ENCODE measurements around the gene CLCN1.
"Not testable (repeated sequence)": the region's sequence is repeated elsewhere in the genome, so short reads cannot be mapped to it uniquely, and the experiment has no call there.

Gene CLCN1

DNA sequence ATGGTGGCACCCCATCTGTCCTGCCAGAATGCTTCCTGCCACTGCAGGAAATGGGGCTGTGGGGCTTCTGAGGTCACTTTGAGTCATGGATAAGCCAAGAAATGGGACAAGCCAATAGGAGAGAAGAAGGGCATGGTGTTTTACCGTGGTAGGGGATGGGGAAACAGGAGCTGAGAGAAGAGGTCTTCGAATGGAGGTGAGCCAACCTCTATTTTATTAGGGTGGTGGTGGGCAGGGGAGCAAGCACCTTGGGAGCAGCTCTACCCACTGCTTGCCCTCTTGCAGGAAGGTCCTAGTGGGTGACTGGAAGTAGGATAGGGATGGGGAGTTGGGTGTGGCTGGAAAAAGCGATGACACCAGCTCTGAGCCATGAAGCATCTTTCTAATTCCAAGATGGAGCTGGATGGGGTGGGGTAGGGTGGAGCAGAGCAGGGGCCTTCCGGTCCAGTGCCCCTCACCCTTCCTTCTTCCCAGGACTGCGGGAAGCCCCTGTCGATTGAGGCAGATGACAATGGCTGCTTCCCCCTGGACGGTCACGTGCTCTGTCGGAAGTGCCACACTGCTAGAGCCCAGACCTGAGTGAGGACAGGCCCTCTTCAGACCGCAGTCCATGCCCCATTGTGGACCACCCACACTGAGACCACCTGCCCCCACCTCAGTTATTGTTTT, 74.3 kb downstream of the CLCN1 start:
- DNase-seq (ENCODE audit: low read depth): no peak

GRCh38 chr7:143390773-143391317, 74.9 kb downstream of the CLCN1 start:
- no peak for DNase-seq (ENCODE audit: low read depth)
- no peak for TF ChIP-seq CTCF (IDR thresholded peaks at IDR 0.05; ENCODE audit: control insufficient read depth, insufficient read depth, low read depth, low read length, missing control alignments)
- H3K4me3 ChIP-seq (ENCODE audit: control insufficient read depth, low read depth, low read length): no peak overlapping the region

More for the DNA sequence above, 74.3 kb downstream of the CLCN1 start:
- no peak for TF ChIP-seq CTCF (IDR thresholded peaks at IDR 0.05; ENCODE audit: control insufficient read depth, insufficient read depth, low read depth, low read length, missing control alignments)
- H3K4me3 ChIP-seq (ENCODE audit: control insufficient read depth, low read depth, low read length): no peak overlapping the region

- H3K4me3 ChIP-seq (ENCODE audit: control insufficient read depth, low read depth, low read length): no peak overlapping the region
These were observed 75.8 kb downstream of the CLCN1 start for GRCh38 chr7:143391462-143392404.

GRCh38 chr7:143392427-143392826, 76.5 kb downstream of the CLCN1 start:
- not testable (repeated sequence) for DNase-seq (ENCODE audit: low read depth); H3K4me3 ChIP-seq (ENCODE audit: control insufficient read depth, low read depth, low read length)

More at GRCh38 chr7:143391462-143392404, 75.8 kb downstream of the CLCN1 start:
- TF ChIP-seq CTCF (IDR thresholded peaks at IDR 0.05; ENCODE audit: control insufficient read depth, insufficient read depth, low read depth, low read length, missing control alignments): no peak
- DNase-seq (ENCODE audit: low read depth): no peak

DNA sequence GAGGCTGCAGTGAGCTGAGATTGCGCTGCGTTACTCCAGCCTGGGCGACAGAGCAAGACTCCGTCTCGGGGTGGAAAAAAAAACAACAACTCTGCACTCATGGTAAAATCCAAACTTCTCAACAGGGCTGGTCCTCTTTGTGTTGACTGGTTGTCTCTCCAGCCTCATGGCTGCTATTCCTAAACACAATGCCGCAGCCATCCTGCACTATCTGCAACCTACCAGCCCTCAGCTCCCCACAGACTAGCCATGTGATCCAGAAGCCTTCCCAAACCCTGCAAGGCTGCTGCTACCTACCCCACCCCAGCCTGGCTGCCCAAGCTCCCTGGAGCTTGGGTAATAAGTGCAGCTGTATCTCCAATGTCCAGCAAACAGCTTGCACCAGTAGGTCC, 77.0 kb downstream of the CLCN1 start:
- no peak for TF ChIP-seq CTCF (IDR thresholded peaks at IDR 0.05; ENCODE audit: control insufficient read depth, insufficient read depth, low read depth, low read length, missing control alignments)
- no peak for DNase-seq (ENCODE audit: low read depth)

GRCh38 chr7:143393267-143394041, 77.5 kb downstream of the CLCN1 start:
- DNase-seq (ENCODE audit: low read depth): no peak
- no peak overlapping the region for H3K4me3 ChIP-seq (ENCODE audit: control insufficient read depth, low read depth, low read length)
- TF ChIP-seq CTCF (IDR thresholded peaks at IDR 0.05; ENCODE audit: control insufficient read depth, insufficient read depth, low read depth, low read length, missing control alignments): no peak

More for the DNA sequence above, 77.0 kb downstream of the CLCN1 start:
- no peak overlapping the region for H3K4me3 ChIP-seq (ENCODE audit: control insufficient read depth, low read depth, low read length)
